Testis (tissue), 2 donors: ENCODE results near the gene TEKTIP1.

Experiments
- CTCF ChIP-seq, 3 experiments: fragments of 450-650 bp in 2 of 3; fragments of 200-600 bp in 1 of 3; sonication (generic) in 1 of 3; IDR thresholded peaks; one replicate each; pipeline ENCODE4 v1.5.1; 2016 to 2019; ENCODE audit warnings: antibody characterized with exemption in 3 of 3, mild to moderate bottlenecking in 2 of 3, moderate library complexity in 1 of 3
- POLR2A ChIP-seq: fragments of 450-650 bp; IDR thresholded peaks from one replicate; pipeline ENCODE4 v1.6.1; 2017; ENCODE audit warnings: antibody characterized with exemption, mild to moderate bottlenecking, moderate library complexity

DNA sequence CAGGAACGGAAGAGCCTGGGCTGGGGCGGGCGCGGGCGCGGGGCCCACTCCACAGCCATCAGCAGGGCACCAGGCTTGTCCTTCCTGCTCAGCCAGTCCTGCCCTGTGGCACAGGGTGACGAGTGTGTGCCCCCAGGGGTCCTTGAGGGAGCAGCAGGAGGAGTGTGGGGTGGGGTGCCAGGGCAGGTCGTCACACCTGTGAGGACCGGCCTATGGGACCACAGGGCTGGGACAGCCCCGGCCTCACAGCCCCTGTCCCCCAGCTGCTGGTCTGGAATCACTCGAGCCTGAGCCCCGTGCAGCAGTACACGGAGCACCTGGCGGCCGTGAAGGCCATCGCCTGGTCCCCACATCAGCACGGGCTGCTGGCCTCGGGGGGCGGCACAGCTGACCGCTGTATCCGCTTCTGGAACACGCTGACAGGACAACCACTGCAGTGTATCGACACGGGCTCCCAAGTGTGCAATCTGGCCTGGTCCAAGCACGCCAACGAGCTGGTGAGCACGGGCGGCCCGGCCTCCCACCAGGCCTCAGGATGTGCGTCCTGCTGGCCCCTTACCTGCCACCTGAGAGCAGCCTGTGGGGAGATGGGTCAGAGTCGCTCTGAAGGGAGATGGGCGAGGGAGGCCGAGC lies 6.7 kb upstream of the TEKTIP1 start:
- TF ChIP-seq CTCF (IDR thresholded peaks at IDR 0.05): no peak
- TF ChIP-seq POLR2A: no peak
